Renal pelvis (tissue), 4 donors: Measurements from ENCODE around the gene PSMB4. TPM values are rescaled to one million over a fixed set of nuclear protein-coding genes. Genes with fewer than 3 reads are reported as not detected.
"Not testable (repeated sequence)": the region's sequence is repeated elsewhere in the genome, so short reads cannot be mapped to it uniquely, and the experiment has no call there.

ENCODE experiments used
- DNase-seq: peaks from one replicate; pipeline ENCODE4 v3.0.0-alpha.2; 2013
- polyA plus RNA-seq, 3 donors: library from polyadenylated mRNA; unstranded; fragments of 120-200 nt; gene quantifications; one replicate each; pipeline ENCODE4 v1.2.1, GENCODE V29; 2013; ENCODE audit not compliant: insufficient read length in 3 of 3

Gene PSMB4
- polyA plus RNA-seq, 3 donors: 248 to 283 (median 257) TPM

DNA sequence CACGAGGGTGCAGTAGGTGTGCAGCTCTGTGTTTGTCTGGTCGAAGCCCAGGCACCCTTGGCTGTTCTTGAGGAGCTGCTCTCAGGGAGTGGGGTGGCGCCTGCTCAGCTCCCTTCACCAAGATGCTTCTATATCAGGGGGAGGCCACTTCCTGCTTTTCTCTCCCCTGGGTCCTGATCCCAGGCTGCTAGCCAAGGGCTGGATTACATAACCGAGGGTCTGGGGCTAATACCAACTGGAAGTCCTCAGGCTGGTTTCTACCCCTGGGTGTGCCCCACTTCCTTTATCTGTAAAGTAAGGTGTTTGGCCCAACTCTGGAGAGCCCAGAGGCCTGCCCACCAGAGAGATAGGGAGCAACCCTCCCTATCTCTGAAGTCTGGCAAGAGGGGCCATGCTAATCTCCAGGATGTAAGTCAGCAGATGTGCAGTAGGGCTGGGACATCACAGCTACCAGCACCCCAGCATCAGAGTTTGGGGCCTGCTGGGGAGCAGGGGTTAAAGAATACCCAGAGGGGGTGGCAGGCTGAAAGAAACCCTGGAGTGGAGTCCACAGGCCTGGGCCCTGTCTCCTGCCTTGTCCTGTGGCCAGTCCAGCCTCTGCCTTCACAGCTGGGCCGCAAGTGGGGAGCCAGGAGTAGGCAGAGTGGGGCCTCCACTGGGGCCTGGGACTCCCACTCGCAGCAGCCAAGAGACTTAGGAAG lies 29.0 kb upstream of the PSMB4 start:
- DNase-seq: no peak

- DNase-seq: no peak
Measured at GRCh38 chr1:151371370-151372057, 27.9 kb upstream of the PSMB4 start.

- DNase-seq: peak; percentile 82
Measured at GRCh38 chr1:151372058-151372934, 27.1 kb upstream of the PSMB4 start, which contains the start of gene SELENBP1. Gene SELENBP1 (minus strand): TSS chr1:151372705. CDS start chr1:151372641, 64 bp downstream.

DNA sequence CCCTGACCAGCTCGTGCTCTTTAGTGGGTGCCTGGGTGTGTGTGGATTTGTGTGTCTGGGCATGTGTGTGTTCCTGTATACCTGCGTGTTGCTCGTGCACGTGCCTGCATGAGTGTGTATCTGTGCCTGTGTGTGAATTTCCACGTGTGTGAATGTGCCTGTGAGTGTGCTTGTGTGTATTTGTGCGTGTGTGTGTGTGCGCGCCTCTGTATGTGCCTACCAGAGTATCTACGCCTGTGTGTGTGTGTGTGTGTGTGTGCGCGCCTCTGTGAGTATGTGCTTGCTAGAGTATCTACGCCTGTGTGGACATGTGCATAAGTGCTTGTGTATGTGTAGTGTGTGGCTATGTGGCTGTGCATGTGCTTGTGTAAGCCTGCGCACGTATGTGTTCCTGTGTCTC lies 26.2 kb upstream of the PSMB4 start:
- no peak for DNase-seq

DNA sequence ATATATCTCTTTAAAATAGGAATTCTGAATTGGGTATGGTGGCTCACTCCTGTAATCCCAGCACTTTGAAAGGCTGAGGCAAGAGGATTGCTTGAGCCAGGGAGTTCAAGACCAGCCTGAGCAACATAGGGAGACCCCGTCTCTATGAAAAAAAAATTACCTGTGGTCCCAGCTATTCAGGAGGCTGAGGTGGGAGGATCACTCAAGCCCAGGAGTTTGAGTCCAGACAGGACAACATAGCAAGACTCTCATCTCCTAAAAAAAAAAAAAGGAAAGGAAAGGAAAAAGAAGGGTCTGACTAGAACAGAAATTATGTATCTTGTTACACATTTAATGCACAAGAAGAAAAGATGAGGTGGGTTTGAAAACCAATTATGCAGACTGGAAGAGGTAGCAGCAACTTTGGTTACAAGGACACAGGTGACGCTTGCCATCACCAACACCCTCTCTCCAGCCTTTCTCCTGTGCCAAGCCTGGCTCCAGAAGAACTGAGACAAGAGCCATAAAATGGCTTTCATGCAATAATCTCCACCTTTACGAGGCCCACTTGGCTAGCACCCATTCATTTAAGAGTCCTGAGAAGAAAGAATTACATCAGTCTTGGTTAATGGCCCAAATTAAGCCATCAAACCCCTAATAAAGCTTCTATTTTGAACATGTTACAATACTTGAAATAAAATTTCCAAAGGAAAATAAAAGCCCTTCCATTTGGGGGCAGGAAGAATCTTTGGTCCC lies 22.1 kb upstream of the PSMB4 start:
- no peak for DNase-seq

DNA sequence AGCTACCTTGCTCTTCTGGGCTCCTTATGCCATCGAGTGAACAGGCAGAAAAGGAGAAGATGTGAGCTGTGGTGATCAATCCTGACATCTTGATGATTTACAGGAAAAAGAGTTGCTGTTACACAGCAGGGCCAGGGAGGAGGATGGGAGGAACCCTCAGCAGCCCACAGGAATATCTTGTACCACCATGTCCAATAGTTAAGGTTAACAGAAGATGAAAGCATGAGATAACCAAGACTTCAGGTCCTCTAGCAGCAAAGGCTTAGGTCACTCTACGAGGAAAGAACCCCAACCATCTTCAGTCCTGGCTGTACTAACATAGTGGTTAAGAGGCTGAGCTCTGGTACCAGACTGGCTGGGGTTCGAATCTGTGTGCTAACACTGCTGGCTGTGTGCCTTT lies 14.8 kb upstream of the PSMB4 start:
- DNase-seq: no peak

- DNase-seq: no peak
Measured at GRCh38 chr1:151386002-151386401, 13.4 kb upstream of the PSMB4 start.

GRCh38 chr1:151390221-151391078 lies 8.9 kb upstream of the PSMB4 start:
- DNase-seq: not testable (repeated sequence)

GRCh38 chr1:151391079-151391563 lies 8.3 kb upstream of the PSMB4 start:
- no peak for DNase-seq

GRCh38 chr1:151393583-151393982 lies 5.8 kb upstream of the PSMB4 start:
- DNase-seq: no peak

- DNase-seq: not testable (repeated sequence)
Measured at GRCh38 chr1:151396265-151396664, 3.1 kb upstream of the PSMB4 start.

DNA sequence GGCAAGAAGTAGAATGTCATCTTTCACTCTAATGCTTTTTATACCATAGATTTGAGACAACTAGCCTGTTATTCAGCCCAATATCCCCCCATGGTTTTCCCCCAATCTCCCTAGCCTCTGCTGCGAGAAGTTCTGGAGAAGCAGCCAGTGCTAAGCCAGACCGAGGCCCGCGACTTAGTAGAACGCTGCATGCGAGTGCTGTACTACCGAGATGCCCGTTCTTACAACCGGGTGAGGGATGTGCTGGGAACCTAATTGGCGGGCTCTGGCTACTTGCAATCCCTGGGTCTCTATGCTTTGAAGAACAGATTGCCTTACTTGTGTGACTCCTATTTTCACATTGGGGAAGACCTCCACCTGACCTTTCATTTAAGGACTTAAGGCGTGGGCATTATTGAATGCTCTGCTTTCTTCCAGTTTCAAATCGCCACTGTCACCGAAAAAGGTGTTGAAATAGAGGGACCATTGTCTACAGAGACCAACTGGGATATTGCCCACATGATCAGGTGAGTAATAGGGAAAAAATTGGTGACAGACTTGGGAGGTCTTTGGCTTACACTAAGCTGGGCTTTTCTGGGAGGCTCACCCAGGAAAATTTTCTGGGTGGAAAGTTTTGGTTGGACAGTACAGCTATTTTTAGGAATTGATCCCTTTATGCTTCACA lies 1.9 kb downstream of the PSMB4 start:
- no peak for DNase-seq

DNA sequence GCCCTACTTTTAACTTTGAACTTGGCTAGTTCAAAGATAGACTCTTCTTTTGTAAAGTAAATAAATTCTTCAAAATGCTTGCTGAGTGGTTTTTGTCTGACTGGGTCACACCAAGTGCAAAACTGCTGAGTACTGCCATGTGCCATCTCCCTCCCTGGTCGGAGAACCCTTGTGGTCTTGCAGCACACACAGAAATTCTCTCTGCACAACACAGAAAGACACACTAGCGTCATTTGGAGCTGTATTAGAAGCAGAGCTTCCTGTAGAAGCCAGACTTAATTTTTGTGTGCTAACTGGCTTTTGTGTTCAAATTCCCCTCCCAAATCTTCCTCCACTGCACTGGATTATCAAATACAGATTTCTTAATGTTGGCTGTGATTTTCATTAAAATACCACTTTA lies 2.5 kb downstream of the PSMB4 start:
- DNase-seq: no peak

GRCh38 chr1:151402764-151403163 lies 3.4 kb downstream of the PSMB4 start:
- no peak for DNase-seq

DNA sequence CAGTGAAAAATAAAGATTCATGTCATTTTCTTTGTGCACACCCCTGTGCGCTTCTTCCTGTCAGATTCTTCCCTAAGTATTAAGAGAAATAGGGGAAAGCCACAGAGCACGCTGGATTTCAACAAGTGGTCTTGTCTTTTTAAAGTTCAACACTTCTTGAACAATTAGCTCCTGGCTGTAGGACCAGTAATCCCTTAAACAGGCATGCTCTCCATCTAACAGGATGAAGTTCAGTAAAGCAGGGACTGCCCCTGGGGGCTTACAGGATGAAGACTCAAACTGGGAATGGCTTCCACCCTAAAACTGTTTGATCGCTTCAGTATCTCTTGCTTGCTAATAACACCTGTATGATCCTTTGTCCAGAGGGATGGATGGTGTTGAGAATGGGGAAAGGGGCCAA lies 4.2 kb downstream of the PSMB4 start:
- no peak for DNase-seq

DNA sequence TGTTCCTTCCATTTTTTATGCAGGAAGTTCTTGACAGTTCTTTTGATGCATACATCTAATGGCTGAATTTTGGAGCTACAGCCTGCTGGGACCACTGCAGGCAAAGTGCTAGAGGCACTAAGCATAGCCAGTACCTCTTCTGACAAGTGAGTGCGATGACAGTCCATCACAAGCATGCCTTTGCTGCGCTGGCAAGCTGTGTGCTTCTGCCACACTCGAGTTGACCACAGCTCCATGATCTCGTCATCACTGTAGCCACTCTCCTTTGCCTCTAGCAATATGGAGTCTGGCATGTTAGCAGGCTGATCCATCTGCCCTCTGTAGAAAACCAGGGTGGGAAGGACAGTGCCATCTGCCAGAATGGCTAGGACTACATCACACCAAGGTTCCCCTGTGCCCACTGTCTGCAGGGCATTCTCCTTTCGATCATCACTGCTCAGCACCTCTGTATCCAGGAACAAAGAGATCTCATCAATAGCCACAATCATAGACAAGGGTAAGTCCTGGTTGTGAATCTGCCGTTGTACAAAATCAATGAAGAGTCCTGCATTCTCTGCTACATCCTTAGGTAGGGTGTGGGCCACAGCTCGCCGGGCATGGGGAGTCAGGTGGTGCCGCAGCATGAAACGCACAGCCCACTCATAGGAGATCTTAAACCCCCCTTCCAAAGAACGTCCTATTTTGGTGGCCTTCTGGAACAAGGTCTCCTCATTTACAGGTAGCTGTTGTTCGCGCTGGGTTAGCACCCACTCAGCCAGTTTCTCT lies 6.0 kb downstream of the PSMB4 start:
- DNase-seq: no peak

- no peak for DNase-seq
Measured at GRCh38 chr1:151406176-151406575, 6.8 kb downstream of the PSMB4 start.

- DNase-seq: no peak
Measured at GRCh38 chr1:151407304-151407703, 7.9 kb downstream of the PSMB4 start.

DNA sequence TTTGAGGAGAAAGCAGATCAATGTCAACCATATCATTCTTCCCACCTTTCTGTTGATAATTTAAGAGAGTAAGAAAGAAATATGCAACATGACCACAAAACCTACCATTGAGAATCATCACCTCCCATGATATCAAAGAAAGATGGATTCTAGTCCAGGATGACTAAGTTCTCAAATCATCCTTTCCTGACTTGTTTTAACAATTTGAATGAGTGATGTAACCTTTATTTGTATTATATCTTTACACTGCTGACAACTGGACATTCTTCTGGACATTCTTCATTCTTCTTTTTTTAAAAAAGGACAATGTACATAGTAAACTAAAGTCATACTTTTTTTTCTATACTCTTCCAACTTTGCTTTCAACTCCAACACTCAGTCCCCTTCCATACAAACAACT lies 9.5 kb downstream of the PSMB4 start:
- DNase-seq: no peak
